Thyroid gland (tissue), 4 donors: ENCODE results near the gene GCK.

Experiments
- CTCF ChIP-seq, 6 experiments: fragments of 200-600 bp in 3 of 6; fragments of 450-650 bp in 3 of 6; sonication (generic) in 3 of 6; IDR thresholded peaks; one replicate each; pipeline ENCODE4 v1.5.1; 2016 to 2019; ENCODE audit warnings: antibody characterized with exemption in 6 of 6, mild to moderate bottlenecking in 2 of 6, inconsistent platforms in 1 of 6, moderate library complexity in 1 of 6
- POLR2A ChIP-seq, 2 donors: fragments of 450-650 bp; IDR thresholded peaks; one replicate each; pipeline ENCODE4 v1.6.1; 2017; ENCODE audit warnings: antibody characterized with exemption in 2 of 2, mild to moderate bottlenecking in 2 of 2, moderate library complexity in 1 of 2

- TF ChIP-seq CTCF (IDR thresholded peaks at IDR 0.05) = no peak
- no peak for TF ChIP-seq POLR2A (IDR thresholded peaks at IDR 0.05)
These were observed 15.1 kb downstream of the GCK start for GRCh38 chr7:44173911-44174693.
